D721Med (cell line): ENCODE measurements around the gene RGN.
A peak's percentile ranks its signal among the peaks of the same experiment; 100 is the strongest.

Source experiments
- DNase-seq: peaks from one replicate; pipeline ENCODE4 v3.0.0; 2011; ENCODE audit warnings: low spot score; ENCODE audit not compliant: insufficient read length
- FAIRE-seq: peaks from 2 replicates; lab custom pipeline; 2011; peaks lifted over from hg19 to GRCh38; lab: Jason Lieb, UNC
- TF ChIP-seq, protein P1 (sequence below): IDR thresholded peaks from 2 replicates; pipeline ENCODE4 v1.5.1; 2012; ENCODE audit warnings: mild to moderate bottlenecking, control low read depth; ENCODE audit not compliant: insufficient read depth; ENCODE audit errors: missing control alignments

RGN gene

DNA sequence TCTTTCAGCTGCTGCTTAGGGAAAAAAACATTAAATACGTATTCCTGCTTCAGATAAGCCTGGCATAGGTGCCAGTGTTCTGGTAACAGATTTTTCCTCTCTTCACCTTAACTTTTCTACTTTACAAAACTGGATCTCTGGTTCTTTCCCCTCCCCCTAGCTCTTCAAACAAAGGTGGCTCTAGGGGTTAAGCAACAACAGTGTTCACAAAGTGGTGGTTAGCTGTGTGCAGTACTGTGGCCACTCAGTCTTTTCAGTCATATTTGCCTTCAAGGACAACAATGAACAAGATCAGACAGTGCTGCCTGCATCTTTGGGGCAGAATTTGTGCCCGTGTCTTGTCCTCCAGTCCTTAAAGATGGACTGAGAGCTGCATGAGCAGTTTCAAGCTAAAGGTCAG, 15.1 kb upstream of the RGN start:
- DNase-seq, result no peak
- TF ChIP-seq, protein P1, sequence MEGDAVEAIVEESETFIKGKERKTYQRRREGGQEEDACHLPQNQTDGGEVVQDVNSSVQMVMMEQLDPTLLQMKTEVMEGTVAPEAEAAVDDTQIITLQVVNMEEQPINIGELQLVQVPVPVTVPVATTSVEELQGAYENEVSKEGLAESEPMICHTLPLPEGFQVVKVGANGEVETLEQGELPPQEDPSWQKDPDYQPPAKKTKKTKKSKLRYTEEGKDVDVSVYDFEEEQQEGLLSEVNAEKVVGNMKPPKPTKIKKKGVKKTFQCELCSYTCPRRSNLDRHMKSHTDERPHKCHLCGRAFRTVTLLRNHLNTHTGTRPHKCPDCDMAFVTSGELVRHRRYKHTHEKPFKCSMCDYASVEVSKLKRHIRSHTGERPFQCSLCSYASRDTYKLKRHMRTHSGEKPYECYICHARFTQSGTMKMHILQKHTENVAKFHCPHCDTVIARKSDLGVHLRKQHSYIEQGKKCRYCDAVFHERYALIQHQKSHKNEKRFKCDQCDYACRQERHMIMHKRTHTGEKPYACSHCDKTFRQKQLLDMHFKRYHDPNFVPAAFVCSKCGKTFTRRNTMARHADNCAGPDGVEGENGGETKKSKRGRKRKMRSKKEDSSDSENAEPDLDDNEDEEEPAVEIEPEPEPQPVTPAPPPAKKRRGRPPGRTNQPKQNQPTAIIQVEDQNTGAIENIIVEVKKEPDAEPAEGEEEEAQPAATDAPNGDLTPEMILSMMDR, result no peak
- FAIRE-seq, result no peak

DNA sequence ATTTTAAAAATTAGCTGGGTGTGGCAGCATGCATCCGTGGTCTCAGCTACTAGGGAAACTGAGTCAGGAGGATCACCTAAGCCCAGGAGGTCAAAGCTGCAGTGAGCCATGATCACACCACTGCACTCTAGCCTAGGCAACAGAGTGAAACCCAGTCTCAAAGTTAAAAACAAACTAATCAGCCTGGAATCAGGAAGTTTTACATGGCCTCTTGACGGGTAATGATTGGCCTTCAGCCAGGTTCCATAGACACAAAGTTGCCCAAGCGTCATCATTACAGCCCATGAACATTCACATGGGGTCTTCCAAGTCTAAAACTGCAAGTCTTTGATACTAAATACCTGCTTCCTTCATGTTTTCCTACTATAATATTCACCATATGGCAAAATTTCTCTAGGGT, 10.0 kb upstream of the RGN start:
- DNase-seq (no peak), FAIRE-seq (no peak)
- TF ChIP-seq, protein P1, result no peak

DNA sequence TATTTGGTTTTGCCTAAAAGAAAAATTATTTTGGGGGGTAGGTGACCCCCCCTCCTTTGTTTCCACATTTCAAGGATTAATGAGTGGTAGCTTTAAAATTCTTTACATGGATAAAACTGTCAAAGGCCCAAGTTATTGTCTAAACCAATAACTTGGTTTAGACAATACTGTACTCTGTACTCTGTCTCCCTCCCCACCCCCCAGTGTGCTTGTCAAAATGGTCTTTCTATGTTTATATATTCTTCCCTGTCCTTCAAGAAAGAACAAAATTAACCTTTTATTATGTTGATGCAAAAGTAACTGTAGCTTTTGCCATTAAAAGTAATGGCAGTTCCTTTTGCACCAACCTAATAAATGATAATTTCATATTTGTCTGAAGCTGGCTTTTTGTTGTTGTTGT, 9.5 kb upstream of the RGN start:
- DNase-seq (no peak), FAIRE-seq (no peak)
- TF ChIP-seq, protein P1, result no peak

DNA sequence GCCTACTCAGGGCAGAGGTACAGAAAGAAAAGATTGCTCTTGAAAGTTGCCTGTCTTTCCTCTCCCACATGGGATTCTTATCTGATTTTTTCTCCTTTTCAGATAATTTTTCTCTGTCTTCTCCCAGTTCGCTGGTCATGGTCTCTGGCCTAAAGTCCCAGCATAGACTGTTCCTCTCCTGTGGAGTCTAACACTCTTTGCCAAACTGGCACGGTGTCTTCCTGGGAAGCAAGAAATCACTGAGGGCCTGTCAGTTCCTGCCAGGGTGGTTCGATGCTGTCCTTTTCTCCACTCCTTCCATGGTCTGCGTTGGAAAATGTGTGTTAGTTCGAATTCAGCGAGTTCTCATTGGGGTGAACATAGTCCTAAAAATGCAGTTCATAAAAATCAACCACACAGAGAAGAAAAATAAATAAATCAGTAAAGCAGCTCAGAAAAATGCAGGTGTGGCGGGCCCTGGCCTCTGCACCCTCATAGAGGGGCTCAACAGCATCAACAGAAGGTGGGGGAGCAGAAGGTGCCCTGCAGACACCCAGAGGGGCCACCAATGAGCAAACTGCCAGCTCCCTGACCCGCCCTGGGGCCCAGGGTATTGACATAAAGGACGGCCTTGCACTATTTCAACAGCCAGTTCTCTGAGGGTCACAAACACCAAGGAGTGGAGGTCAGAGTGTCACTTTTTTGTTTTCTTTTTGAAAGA, 2.1 kb downstream of the RGN start:
- no peak for FAIRE-seq

DNA sequence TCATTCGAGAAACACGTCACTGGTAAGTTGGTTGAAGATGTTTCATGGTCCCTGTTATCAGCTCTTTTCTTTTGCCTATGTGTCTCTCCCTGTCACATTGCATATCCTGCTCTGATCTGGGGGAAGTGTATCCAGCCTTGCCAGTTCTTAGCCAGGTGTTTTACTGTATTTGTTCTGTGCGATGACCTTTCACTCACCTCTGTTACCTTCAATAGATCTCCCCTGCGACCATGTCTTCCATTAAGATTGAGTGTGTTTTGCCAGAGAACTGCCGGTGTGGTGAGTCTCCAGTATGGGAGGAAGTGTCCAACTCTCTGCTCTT, 2.6 kb downstream of the RGN start:
- TF ChIP-seq, protein P1, result no peak
- DNase-seq (no peak), FAIRE-seq (no peak)

More for the DNA sequence above, 2.1 kb downstream of the RGN start:
- no peak for DNase-seq
- TF ChIP-seq, protein P1, result no peak

DNA sequence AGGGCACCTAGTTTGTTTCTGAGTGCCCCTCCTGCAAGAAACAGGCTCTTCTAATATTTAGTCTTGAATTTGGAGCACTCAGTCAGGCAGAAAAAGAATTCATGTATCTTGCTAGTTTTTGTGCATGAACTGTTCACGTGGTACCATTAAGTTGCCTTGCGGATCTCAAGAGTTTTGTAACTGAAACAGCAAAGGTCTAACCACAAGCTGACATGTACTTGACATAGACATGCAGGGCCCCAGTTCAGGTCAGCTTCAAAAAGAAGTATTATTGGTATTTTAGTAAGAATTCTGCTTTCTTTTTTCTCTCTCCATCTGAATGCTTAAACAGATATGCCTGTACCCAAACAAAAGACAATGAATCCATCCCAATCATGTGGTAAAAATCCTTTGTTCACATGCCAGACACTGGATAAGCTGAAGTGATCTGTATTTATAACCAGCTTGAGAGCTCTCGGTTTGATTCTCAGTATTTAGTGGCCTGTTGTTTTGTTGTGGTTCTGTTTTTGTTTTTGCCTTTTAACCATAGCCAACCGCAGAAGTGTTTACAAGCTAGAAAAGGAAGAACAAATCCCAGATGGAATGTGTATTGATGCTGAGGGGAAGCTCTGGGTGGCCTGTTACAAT, 13.0 kb downstream of the RGN start:
- FAIRE-seq (no peak), DNase-seq (no peak)
- TF ChIP-seq, protein P1, result no peak

DNA sequence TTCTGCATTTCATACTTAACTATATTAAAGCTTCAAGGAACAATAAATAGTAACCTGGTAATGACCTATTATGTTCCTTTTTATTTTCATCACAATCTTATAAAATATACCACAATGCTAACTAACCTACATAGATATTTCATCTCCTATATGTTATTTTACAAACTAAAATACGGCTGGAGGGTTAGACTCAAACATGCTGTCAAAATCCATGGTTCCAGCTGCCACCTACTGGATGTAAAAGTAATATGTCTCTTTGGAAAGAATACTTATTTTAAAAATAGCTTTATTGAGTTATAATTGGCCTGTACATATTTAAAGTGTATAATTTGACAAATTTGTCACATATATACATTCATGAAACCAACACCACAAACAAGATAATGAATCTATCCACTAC, 15.0 kb downstream of the RGN start:
- TF ChIP-seq, protein P1, result peak; percentile 54
- DNase-seq (no peak), FAIRE-seq (peak; percentile 73)
